Measurements from ENCODE around the gene MRM2. TPM values are rescaled to one million over a fixed set of nuclear protein-coding genes. Genes with fewer than 3 reads are reported as not detected.
A peak's percentile ranks its signal among the peaks of the same experiment; 100 is the strongest.

The MRM2 gene
- polyA plus RNA-seq, 2 of the 4 experiments (the other 2 are of a cell fraction) = 35.6 to 44.0 TPM

DNA sequence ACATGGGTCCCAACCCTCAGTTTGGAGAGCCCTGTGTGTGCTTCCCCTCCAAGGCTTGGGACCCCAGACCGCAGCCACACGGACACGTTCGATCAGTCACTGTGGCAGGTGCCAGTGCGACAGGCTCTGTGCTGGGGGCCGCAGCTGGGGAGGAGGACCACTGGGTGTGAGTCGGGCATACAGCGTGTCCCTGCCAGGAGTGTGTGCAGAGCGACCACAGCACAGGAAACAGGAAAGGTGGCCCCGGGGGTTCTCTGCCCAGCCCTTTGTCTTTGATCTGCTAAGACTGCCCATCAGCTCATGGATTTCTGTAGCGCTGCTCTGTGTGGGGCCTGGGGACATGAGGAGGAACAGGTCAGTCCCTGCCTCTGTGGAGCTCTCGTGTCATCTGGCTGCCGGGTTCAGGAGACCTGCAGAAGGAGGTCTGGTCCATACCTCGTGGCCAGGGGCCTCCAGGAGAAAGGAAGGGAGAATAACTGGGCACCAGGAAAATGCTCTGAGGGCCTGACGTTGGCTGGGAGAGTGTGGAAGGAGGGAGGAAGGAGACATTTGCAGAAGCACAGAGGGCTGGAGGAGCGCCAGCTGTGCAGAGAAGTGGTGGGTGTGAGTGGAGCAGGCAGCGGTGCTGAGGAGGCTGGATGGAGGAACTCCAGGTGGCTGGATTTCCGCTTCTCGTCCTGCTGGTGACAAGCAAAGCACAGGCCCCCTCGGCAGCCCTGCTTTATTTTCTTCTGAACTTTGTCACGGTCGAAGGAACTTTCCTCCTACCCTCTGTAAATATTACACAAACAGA, 4.1 kb upstream of the MRM2 start:
- ATAC-seq (no peak), FAIRE-seq (no peak), DNase-seq (ENCODE audit: low read depth in 1 of 2, low spot score in 1 of 2) (no peak)
- Histone ChIP-seq H3K4me1 (peaks cover 25% of the 10 kb centered on the region), H3K4me2 (no peak overlapping the region), H3K4me3 (no peak overlapping the region), H3K27ac (no peak overlapping the region), H3K9me3 (no peaks in the 10 kb centered on the region)
- no peak for TF ChIP-seq HEYL (CRISPR knock-in tag; IDR thresholded peaks at IDR 0.05)
- TF ChIP-seq EHF (CRISPR knock-in tag; IDR thresholded peaks at IDR 0.05) = no peak
- no peak for TF ChIP-seq FOXS1 (CRISPR knock-in tag; IDR thresholded peaks at IDR 0.05)
- TF ChIP-seq HDAC2 (IDR thresholded peaks at IDR 0.05) = no peak
- ChIA-PET CTCF (interaction anchor here (0.6 to 2.5 kb wide), 7 partner anchors 12 to 110 kb away, joined by 3 to 26 read pairs (median 3); no protein-coding TSS in a partner anchor), POLR2A (no interaction called here)
- 87% methylated on average over 22 of the region's 22 CpGs for WGBS (ENCODE audit: missing lambda C conversion rate)

DNA sequence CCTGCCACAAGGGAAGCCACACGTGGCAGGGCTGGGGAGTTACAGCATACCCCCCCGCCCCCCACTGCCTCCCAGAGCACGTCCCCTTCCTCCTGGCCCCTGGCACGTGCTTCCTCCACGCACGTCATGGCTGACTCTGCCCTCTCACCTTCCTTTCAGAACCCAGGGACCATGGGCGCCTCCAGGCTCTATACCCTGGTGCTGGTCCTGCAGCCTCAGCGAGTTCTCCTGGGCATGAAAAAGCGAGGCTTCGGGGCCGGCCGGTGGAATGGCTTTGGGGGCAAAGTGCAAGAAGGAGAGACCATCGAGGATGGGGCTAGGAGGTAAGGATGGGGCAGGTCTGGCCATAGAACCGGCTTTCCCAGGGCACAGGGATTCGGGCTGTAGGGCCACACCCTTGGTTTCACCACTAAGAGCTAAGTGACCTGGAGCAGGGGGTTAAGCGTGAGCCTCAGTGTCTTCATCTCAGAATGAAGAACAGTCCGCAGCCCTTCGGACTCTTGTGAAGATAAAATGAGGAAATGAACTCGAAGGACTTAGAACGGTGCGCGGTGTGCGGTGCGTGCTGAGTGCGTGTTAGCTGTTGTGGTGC, 2.5 kb upstream of the MRM2 start:
- ChIA-PET CTCF (interaction anchor here (2.3 to 2.5 kb wide), 2 partner anchors 15 to 104 kb away, joined by 5 to 26 read pairs; no protein-coding TSS in a partner anchor), POLR2A (no interaction called here)

DNA sequence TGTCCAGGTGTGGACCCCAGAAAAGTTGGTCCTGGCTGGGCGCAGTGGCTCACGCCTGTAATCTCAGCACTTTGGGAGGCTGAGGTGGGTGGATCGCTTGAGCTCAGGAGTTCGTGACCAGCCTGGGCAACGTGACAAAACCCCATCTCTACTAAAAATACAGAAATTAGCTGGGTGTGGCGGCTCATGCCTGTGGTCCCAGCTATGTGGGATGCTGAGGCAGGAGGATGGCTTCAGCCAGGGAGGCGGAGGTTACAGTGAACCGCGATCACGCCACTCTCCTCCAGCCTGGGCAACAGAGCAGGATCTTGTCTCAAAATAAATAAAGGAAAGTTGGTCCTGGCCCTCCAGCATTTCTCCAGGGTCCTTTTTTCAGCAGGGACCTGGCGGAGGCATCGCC, 1.5 kb upstream of the MRM2 start:
- CTCF ChIA-PET = no interaction called here
- WGBS (ENCODE audit: missing lambda C conversion rate) = 86% methylated on average over 10 of the region's 12 CpGs
- no peak overlapping the region for H3K4me3 ChIP-seq
- TF ChIP-seq NFE2L2 (conservative IDR thresholded peaks at IDR 0.05; ENCODE audit: low read length) (no peak), HOXA7 (CRISPR knock-in tag; IDR thresholded peaks at IDR 0.05) (no peak), POLR2A (IDR thresholded peaks at IDR 0.05; ENCODE audit: low read length) (no peak), POLR2AphosphoS2 (conservative IDR thresholded peaks at IDR 0.05; ENCODE audit: low read length) (no peak), RNF2 (IDR thresholded peaks at IDR 0.05; ENCODE audit: borderline replicate concordance, low read depth) (no peak), MAFK (IDR thresholded peaks at IDR 0.05; ENCODE audit: partially characterized antibody) (no peak), JUN (IDR thresholded peaks at IDR 0.05) (no peak), KDM1A (IDR thresholded peaks at IDR 0.05; ENCODE audit: low read depth) (no peak), TFCP2L1 (CRISPR knock-in tag; IDR thresholded peaks at IDR 0.05) (no peak)
- TF ChIP-seq, protein P1, sequence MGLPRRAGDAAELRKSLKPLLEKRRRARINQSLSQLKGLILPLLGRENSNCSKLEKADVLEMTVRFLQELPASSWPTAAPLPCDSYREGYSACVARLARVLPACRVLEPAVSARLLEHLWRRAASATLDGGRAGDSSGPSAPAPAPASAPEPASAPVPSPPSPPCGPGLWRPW (IDR thresholded peaks at IDR 0.05) = no peak
- TF ChIP-seq, protein P2, sequence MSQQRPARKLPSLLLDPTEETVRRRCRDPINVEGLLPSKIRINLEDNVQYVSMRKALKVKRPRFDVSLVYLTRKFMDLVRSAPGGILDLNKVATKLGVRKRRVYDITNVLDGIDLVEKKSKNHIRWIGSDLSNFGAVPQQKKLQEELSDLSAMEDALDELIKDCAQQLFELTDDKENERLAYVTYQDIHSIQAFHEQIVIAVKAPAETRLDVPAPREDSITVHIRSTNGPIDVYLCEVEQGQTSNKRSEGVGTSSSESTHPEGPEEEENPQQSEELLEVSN (IDR thresholded peaks at IDR 0.05; ENCODE audit: borderline replicate concordance, low read depth) = no peak
- TF ChIP-seq, protein P3, sequence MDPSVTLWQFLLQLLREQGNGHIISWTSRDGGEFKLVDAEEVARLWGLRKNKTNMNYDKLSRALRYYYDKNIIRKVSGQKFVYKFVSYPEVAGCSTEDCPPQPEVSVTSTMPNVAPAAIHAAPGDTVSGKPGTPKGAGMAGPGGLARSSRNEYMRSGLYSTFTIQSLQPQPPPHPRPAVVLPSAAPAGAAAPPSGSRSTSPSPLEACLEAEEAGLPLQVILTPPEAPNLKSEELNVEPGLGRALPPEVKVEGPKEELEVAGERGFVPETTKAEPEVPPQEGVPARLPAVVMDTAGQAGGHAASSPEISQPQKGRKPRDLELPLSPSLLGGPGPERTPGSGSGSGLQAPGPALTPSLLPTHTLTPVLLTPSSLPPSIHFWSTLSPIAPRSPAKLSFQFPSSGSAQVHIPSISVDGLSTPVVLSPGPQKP (IDR thresholded peaks at IDR 0.05; ENCODE audit: low read depth, low read length) = no peak
- TF ChIP-seq, protein P4, sequence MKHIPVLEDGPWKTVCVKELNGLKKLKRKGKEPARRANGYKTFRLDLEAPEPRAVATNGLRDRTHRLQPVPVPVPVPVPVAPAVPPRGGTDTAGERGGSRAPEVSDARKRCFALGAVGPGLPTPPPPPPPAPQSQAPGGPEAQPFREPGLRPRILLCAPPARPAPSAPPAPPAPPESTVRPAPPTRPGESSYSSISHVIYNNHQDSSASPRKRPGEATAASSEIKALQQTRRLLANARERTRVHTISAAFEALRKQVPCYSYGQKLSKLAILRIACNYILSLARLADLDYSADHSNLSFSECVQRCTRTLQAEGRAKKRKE (CRISPR knock-in tag; IDR thresholded peaks at IDR 0.05; ENCODE audit: low read depth) = no peak
- TF ChIP-seq, protein P5, sequence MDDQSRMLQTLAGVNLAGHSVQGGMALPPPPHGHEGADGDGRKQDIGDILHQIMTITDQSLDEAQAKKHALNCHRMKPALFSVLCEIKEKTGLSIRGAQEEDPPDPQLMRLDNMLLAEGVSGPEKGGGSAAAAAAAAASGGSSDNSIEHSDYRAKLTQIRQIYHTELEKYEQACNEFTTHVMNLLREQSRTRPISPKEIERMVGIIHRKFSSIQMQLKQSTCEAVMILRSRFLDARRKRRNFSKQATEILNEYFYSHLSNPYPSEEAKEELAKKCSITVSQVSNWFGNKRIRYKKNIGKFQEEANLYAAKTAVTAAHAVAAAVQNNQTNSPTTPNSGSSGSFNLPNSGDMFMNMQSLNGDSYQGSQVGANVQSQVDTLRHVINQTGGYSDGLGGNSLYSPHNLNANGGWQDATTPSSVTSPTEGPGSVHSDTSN (IDR thresholded peaks at IDR 0.05) = no peak
- TF ChIP-seq, protein P6, sequence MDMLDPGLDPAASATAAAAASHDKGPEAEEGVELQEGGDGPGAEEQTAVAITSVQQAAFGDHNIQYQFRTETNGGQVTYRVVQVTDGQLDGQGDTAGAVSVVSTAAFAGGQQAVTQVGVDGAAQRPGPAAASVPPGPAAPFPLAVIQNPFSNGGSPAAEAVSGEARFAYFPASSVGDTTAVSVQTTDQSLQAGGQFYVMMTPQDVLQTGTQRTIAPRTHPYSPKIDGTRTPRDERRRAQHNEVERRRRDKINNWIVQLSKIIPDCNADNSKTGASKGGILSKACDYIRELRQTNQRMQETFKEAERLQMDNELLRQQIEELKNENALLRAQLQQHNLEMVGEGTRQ (IDR thresholded peaks at IDR 0.05) = no peak

More for the DNA sequence above, 2.5 kb upstream of the MRM2 start:
- FAIRE-seq (no peak), ATAC-seq (no peak), DNase-seq (ENCODE audit: low read depth in 1 of 2, low spot score in 1 of 2) (no peak)
- Histone ChIP-seq H3K27ac (no peak overlapping the region), H3K4me1 (peaks cover 29% of the 10 kb centered on the region), H3K4me2 (no peak overlapping the region), H3K4me3 (no peak overlapping the region), H3K9me3 (no peaks in the 10 kb centered on the region)
- TF ChIP-seq, protein P1 (IDR thresholded peaks at IDR 0.05) = no peak
- no peak for TF ChIP-seq JUN (IDR thresholded peaks at IDR 0.05)
- no peak for TF ChIP-seq ZFP36 (IDR thresholded peaks at IDR 0.05; ENCODE audit: borderline replicate concordance, partially characterized antibody)
- TF ChIP-seq FOXS1 (CRISPR knock-in tag; IDR thresholded peaks at IDR 0.05) = no peak
- no peak for TF ChIP-seq ESRRA (IDR thresholded peaks at IDR 0.05; ENCODE audit: borderline replicate concordance, low read length)
- no peak for TF ChIP-seq POLR2A (IDR thresholded peaks at IDR 0.05; ENCODE audit: low read length)
- TF ChIP-seq MAFK (IDR thresholded peaks at IDR 0.05; ENCODE audit: partially characterized antibody) = no peak
- TF ChIP-seq TFCP2L1 (CRISPR knock-in tag; IDR thresholded peaks at IDR 0.05) = no peak
- no peak for TF ChIP-seq RAD21 (conservative IDR thresholded peaks at IDR 0.05 in 1 of 2, IDR thresholded peaks at IDR 0.05 in 1 of 2)
- TF ChIP-seq ZC3H11A (IDR thresholded peaks at IDR 0.05) = no peak
- no peak for TF ChIP-seq ZNF302 (CRISPR knock-in tag; IDR thresholded peaks at IDR 0.05)
- TF ChIP-seq NPAS2 (CRISPR knock-in tag; IDR thresholded peaks at IDR 0.05; ENCODE audit: borderline replicate concordance) = no peak
- TF ChIP-seq CBX2 (IDR thresholded peaks at IDR 0.05; ENCODE audit: borderline replicate concordance, low read depth) = no peak
- TF ChIP-seq SREBF2 (IDR thresholded peaks at IDR 0.05) = no peak
- TF ChIP-seq, protein P4 (CRISPR knock-in tag; IDR thresholded peaks at IDR 0.05; ENCODE audit: low read depth) = no peak
- TF ChIP-seq, protein P7, sequence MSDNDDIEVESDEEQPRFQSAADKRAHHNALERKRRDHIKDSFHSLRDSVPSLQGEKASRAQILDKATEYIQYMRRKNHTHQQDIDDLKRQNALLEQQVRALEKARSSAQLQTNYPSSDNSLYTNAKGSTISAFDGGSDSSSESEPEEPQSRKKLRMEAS (IDR thresholded peaks at IDR 0.05) = no peak
- TF ChIP-seq HOXB5 (CRISPR knock-in tag; IDR thresholded peaks at IDR 0.05) = no peak
- TF ChIP-seq JUNB (IDR thresholded peaks at IDR 0.05) = no peak
- WGBS (ENCODE audit: missing lambda C conversion rate) = 91% methylated on average over 23 of the region's 25 CpGs

More for the DNA sequence above, 1.5 kb upstream of the MRM2 start:
- ATAC-seq (no peak), FAIRE-seq (no peak), DNase-seq (ENCODE audit: low read depth in 1 of 2, low spot score in 1 of 2) (no peak)
- peak overlapping the region; percentile 93 for H3K4me2 ChIP-seq
- H3K27ac ChIP-seq = peak overlapping the region in 1 of 2 experiments; percentile 98; a peak in 3 of 6 replicates
- POLR2A ChIA-PET = no interaction called here
- H3K9me3 ChIP-seq = no peaks in the 10 kb centered on the region
- H3K4me1 ChIP-seq = peaks cover 19% of the 10 kb centered on the region

Data from A549 (cell line).